ENCODE results near the gene RAB30. TPM values are rescaled to one million over a fixed set of nuclear protein-coding genes. Genes with fewer than 3 reads are reported as not detected.

RAB30 gene
- total RNA-seq, 1 donor from 2014 or later, result 13.5 TPM

DNA sequence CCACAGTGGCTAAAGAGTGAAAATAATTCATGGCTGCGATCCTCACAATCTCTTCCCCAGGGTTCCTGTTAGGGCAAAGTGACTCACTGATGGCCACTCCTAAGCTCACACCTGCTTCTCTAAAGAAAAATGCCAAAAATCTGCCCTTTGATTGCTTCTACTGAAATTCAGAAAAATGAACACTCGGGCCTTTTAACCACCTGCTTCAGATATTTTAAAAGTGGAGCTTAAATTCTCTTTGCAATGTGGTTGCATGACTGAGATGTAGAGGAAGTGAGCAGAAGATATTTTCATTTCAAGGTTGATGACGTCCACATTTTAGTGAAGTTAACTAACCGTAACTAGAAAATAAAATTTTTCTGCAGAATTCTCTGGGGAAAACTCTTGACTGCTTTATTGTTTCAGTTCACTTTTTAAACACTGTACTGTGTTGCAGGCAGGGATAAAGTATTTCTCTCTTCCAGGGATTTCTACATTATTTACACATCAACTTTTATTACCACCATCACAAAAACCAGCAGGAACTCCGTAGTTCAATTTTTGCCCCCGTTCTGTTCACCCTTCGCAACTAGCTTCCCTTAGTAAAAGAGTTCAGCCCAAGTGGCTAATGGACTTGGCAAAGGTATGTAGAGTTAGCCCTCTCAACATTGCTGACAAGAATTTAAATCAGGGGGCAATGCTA, 8.5 kb downstream of the RAB30 start:
- H3K27me3 Mint-ChIP-seq, result no peaks in the 10 kb centered on the region
- no peak for DNase-seq (ENCODE audit: low spot score, unreplicated experiment)
- no peak overlapping the region for H3K27ac Mint-ChIP-seq
- peaks cover 4% of the 10 kb centered on the region for H3K9me3 Mint-ChIP-seq (ENCODE audit: low read depth)
- H3K36me3 Mint-ChIP-seq (ENCODE audit: insufficient read depth), result peaks cover 2% of the 10 kb centered on the region
- H3K4me3 Mint-ChIP-seq (ENCODE audit: low read depth), result no peak overlapping the region
- H3K4me1 Mint-ChIP-seq (ENCODE audit: low read depth), result peaks cover 3% of the 10 kb centered on the region
- TF ChIP-seq, protein P1, sequence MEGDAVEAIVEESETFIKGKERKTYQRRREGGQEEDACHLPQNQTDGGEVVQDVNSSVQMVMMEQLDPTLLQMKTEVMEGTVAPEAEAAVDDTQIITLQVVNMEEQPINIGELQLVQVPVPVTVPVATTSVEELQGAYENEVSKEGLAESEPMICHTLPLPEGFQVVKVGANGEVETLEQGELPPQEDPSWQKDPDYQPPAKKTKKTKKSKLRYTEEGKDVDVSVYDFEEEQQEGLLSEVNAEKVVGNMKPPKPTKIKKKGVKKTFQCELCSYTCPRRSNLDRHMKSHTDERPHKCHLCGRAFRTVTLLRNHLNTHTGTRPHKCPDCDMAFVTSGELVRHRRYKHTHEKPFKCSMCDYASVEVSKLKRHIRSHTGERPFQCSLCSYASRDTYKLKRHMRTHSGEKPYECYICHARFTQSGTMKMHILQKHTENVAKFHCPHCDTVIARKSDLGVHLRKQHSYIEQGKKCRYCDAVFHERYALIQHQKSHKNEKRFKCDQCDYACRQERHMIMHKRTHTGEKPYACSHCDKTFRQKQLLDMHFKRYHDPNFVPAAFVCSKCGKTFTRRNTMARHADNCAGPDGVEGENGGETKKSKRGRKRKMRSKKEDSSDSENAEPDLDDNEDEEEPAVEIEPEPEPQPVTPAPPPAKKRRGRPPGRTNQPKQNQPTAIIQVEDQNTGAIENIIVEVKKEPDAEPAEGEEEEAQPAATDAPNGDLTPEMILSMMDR (IDR thresholded peaks at IDR 0.05; ENCODE audit: unreplicated experiment), result no peak

DNA sequence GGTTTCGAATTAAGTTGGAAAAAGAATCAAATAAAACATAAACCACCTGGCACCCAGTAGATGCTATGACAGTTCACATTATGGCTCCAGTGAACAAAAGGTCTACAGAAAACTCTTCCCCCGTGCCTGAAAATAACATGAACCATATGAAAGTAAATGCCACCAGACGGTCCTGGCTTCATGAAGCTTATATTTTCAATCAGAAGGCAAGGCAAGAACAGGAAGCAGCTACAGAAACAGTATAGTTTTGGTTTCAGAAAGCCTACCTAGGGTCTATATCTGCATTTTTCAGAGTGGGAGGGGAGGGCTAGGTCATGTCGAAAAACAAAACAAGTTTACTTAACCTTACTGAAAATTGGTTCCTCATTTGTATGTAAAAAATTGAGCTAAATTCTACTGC, 9.8 kb downstream of the RAB30 start:
- DNase-seq (ENCODE audit: low spot score, unreplicated experiment), result no peak
- H3K27me3 Mint-ChIP-seq, result no peaks in the 10 kb centered on the region
- H3K9me3 Mint-ChIP-seq (ENCODE audit: low read depth), result peaks cover 4% of the 10 kb centered on the region
- H3K36me3 Mint-ChIP-seq (ENCODE audit: insufficient read depth), result peaks cover 2% of the 10 kb centered on the region
- H3K27ac Mint-ChIP-seq, result no peak overlapping the region
- peaks cover 3% of the 10 kb centered on the region for H3K4me1 Mint-ChIP-seq (ENCODE audit: low read depth)
- TF ChIP-seq, protein P1 (IDR thresholded peaks at IDR 0.05; ENCODE audit: unreplicated experiment), result no peak
- H3K4me3 Mint-ChIP-seq (ENCODE audit: low read depth), result no peak overlapping the region

- Mint-ChIP-seq H3K4me3 (ENCODE audit: low read depth) (no peak overlapping the region), H3K27me3 (no peaks in the 10 kb centered on the region), H3K4me1 (ENCODE audit: low read depth) (peaks cover 3% of the 10 kb centered on the region), H3K36me3 (ENCODE audit: insufficient read depth) (peaks cover 2% of the 10 kb centered on the region), H3K9me3 (ENCODE audit: low read depth) (peaks cover 4% of the 10 kb centered on the region), H3K27ac (peak overlapping the region; percentile 76)
- DNase-seq (ENCODE audit: low spot score, unreplicated experiment), result no peak
- TF ChIP-seq, protein P1 (IDR thresholded peaks at IDR 0.05; ENCODE audit: unreplicated experiment), result no peak
Measured at GRCh38 chr11:83060965-83061364, 10.7 kb downstream of the RAB30 start.

DNA sequence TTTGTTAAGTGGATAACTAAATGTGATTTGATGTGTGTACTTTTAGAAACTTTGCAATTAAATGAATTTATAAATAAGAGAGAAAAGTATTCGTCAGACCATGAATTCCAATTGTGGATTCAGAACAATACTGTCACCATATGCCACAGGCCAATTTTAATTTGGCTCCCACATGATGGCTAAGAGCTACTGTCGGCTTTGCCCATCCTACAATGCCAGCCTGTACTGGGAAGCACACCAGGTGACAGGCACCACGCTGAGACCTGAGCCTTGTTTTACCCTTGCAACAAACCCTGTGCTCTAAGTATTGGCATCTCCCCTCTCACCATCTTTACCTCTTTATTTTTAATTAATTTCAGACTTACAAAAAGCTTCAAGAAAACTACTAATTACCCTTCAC, 14.0 kb downstream of the RAB30 start:
- H3K9me3 Mint-ChIP-seq (ENCODE audit: low read depth), result peaks cover 4% of the 10 kb centered on the region
- TF ChIP-seq, protein P1 (IDR thresholded peaks at IDR 0.05; ENCODE audit: unreplicated experiment), result no peak

DNA sequence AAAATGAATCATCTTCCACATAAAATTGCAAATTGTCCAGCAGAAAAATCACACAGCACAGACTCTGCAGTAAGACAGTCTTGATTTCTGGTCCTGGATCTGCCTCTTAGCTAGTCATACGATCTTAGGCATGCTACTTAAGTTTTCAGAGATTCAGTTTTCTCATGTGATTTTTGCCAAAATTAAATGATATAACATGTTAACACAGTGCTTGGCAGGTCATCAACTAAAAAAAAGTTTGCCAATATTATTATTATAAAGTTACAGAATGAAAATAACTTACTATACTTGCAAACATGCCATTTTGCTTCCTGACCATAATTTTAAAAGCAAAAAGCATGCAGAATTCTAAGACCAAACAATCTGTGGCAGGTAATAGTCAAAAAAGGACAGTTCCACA, 15.1 kb downstream of the RAB30 start:
- TF ChIP-seq, protein P1 (IDR thresholded peaks at IDR 0.05; ENCODE audit: unreplicated experiment), result no peak
- Mint-ChIP-seq H3K4me3 (ENCODE audit: low read depth) (no peak overlapping the region), H3K27me3 (no peaks in the 10 kb centered on the region), H3K27ac (no peak overlapping the region), H3K36me3 (ENCODE audit: insufficient read depth) (peaks cover 2% of the 10 kb centered on the region), H3K9me3 (ENCODE audit: low read depth) (peaks cover 4% of the 10 kb centered on the region), H3K4me1 (ENCODE audit: low read depth) (peaks cover 2% of the 10 kb centered on the region)
- DNase-seq (ENCODE audit: low spot score, unreplicated experiment), result no peak

More for the DNA sequence above, 14.0 kb downstream of the RAB30 start:
- Mint-ChIP-seq H3K36me3 (ENCODE audit: insufficient read depth) (peaks cover 2% of the 10 kb centered on the region), H3K4me3 (ENCODE audit: low read depth) (no peak overlapping the region), H3K4me1 (ENCODE audit: low read depth) (peaks cover 2% of the 10 kb centered on the region), H3K27ac (no peak overlapping the region), H3K27me3 (no peaks in the 10 kb centered on the region)
- DNase-seq (ENCODE audit: low spot score, unreplicated experiment), result no peak

Data from progenitor cell of endocrine pancreas (in vitro differentiated cells).